WTC11 (cell line): ENCODE results near the gene GNB5.

Experiments
- CTCF ChIP-seq: fragments of 200-600 bp; IDR thresholded peaks from 2 replicates; pipeline ENCODE4 v1.8.0; 2022; ENCODE audit warnings: antibody characterized with exemption
- FOXJ3 ChIP-seq: sonication (generic); formaldehyde crosslinking; IDR thresholded peaks from 2 replicates; pipeline ENCODE4 v1.9.0; 2021; ENCODE audit warnings: missing genetic modification reagents, mild to moderate bottlenecking, borderline replicate concordance
- FOXP4 ChIP-seq: sonication (generic); formaldehyde crosslinking; IDR thresholded peaks from 2 replicates; pipeline ENCODE4 v1.8.0; 2022; ENCODE audit warnings: mild to moderate bottlenecking, missing genetic modification reagents
- HMGXB4 ChIP-seq: sonication (generic); formaldehyde crosslinking; IDR thresholded peaks from 2 replicates; pipeline ENCODE4 v1.8.1; 2023; ENCODE audit warnings: mild to moderate bottlenecking, moderate library complexity, missing genetic modification reagents
- MYBL2 ChIP-seq: sonication (generic); formaldehyde crosslinking; IDR thresholded peaks from 2 replicates; pipeline ENCODE4 v1.8.1; 2023; ENCODE audit warnings: mild to moderate bottlenecking, moderate library complexity, missing genetic modification reagents
- ZNF232 ChIP-seq: sonication (generic); formaldehyde crosslinking; IDR thresholded peaks from 2 replicates; pipeline ENCODE4 v1.8.0; 2022; ENCODE audit warnings: mild to moderate bottlenecking, missing genetic modification reagents
- ZNF423 ChIP-seq: fragments of 250-450 bp; sonication (Bioruptor Pico); IDR thresholded peaks from 2 replicates; pipeline ENCODE4 v2.1.2; 2022; ENCODE audit warnings: mild to moderate bottlenecking, moderate library complexity
- ZNF512 ChIP-seq: sonication (generic); formaldehyde crosslinking; IDR thresholded peaks from 2 replicates; pipeline ENCODE4 v1.8.1; 2022; ENCODE audit warnings: missing genetic modification reagents, borderline replicate concordance

- TF ChIP-seq CTCF, result no peak
- TF ChIP-seq FOXJ3, result no peak
- no peak for TF ChIP-seq FOXP4 (CRISPR knock-in tag)
- TF ChIP-seq ZNF512, result no peak
- no peak for TF ChIP-seq ZNF232 (CRISPR knock-in tag)
- TF ChIP-seq HMGXB4, result no peak
- no peak for TF ChIP-seq MYBL2 (CRISPR knock-in tag)
- no peak for TF ChIP-seq ZNF423 (CRISPR knock-in tag)
Measured at GRCh38 chr15:52104532-52105004, 86.6 kb downstream of the GNB5 start.
